GM18508 (cell line): ENCODE results near the gene SMCP.

Experiments
- ATAC-seq: cut with Tn5 transposase; IDR thresholded peaks from one replicate; pipeline ENCODE4 v1.9.1; 2021; ENCODE audit warnings: moderate number of reproducible peaks; ENCODE audit not compliant: insufficient read depth, unreplicated experiment

The SMCP gene

DNA sequence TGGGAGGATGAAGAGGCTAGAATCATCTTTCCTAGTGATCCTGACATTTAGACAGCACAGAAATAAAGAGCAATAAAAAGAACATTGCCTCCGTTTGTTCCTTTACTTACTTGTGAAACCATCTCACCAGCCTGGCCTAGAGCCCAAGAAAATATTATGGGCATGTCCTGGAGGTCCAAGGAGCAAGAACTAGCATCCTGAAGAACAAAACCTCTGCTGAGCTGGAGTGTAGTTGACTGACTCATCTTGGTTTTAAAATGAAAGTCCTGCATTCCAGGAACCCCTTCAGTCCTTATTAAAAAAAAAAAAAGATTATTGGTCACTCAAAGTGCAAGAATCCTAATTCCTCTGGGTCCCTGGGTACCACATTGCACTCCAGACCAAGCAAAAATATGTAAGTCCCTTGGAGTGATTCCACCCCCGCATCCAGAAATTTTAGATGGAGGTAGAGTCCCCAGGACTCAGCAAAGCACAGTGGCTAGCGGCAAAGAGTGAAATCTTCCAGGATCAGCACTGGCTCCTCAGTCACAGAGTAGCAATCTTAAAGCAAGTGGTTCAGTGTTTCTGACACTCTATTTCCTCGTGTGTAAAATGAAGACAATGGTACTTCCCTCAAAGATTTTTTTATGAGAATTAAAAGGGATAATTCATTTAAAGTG is 7.0 kb downstream of the SMCP start:
- no peak for ATAC-seq

DNA sequence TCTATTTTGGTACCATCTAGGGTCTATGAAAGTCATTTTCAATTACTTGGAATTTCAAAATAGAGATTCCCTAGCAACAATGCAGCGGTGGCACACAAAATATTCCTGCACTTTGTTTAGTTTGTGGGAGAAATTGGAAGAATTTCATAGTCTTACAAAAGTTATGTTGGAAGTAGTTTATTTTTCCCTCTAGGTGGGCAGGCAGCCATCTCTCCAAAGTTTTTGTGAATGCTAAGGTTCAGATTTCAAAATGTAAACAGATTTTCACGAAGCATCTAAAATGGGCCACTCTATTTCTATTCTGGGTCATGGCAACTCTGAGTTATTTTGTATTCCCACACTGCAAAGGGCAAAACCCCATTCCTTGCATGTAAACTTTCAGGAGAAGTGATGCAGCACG is 8.0 kb downstream of the SMCP start:
- no peak for ATAC-seq

DNA sequence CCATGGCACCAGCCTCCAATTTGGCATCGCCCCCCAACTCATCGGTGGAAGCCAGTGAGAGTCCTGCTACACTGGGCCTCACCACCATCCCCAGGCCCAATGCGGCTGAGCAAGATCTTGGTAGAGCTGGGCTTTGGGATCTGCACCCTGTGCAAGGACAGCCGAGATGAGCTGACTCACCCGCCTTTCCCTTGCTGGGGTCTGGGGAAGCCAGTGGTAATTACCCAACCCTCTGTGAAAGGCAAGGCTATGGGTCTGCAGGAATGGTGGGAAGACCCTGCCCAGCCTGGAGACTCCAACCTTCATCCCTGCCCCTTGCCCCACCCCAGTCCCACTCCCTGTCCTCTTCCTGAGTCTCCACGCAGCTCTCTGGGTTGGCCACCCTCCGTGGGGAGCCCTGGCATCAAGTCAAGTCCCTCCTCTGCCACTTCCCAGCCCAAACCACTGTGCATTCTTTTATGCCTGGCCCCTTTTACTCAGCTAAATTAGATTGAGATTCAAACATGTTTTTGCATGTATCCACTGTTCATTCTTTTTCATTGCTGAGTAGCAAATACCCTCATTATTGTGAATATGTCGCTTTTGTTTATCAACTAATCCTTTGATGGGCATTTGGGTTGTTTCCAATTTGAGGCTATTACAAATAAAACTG is 8.8 kb downstream of the SMCP start:
- ATAC-seq = no peak

DNA sequence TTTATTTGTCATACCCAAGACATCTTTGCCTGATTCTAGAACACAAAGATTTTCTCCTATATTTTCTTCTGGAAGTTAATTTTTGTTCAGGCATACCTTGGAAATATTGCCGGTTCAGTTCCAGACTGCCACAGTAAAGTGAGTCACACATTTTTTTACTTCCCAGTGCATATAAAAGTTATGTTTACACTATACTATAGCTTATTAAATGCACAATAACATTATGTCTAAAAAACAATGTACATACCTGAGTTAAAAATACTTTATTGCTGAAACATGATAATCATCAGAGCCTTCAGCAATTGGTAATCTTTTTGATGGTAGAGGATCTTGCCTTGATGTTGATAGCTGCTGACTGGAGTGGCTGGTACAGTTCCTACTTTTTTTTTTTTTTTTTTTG is 10.0 kb downstream of the SMCP start:
- ATAC-seq = no peak

DNA sequence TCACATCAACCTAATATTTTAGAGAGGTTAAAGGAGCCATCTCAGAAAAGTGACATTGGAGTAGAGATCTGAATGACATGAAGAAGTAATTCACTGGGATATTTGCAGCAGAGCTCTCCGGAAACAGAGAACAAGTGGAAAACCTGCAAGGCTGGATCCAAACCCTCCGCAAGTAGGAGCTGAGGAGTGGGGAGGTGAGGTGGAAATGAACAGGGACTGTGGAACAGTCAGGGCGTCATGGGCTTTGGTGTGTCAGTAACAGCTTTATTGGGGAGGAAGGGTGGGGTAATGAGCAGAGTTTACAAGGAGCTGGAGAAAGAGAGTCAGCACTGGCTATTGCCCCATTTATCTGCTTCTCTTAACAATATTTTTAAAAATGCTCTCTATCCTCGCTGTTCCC is 20.9 kb downstream of the SMCP start:
- ATAC-seq = no peak

DNA sequence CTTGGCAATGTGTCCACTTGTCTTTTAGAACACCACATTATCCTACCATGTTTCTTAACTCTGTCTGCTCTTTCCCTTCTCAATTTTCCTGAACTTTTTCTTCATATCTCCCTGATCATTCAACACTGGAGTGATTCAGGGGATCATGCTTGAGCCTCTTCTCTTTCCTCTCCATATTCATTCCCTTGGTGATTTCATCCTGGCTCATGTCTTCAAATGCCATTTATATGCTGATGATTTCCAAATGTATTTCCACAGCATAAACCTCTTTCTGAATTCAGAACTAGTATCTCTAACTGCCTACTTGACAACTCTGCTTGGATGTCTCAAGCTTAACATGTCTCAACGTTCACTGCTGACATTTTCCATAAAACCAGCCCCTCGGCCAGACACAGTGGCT is 21.8 kb downstream of the SMCP start:
- ATAC-seq = no peak

DNA sequence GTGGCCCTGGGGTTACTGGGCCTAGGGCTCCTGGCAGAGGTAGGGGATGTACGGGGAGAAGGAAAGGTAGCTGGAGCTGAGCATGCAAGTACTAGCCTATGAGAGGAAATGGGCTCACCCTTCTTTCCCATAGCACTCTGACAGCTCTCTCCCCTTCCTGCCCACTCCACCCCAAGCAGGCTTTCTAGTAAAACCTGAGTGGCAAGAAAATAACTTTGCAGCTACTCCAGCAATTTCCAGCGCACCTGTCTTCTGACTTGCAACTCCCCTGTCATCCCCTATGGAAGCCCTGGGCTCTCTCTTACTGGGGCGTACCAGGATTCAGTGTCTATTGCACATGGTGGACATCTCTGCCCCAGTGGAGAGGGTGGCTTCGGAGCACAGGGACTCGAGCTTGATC is 23.5 kb downstream of the SMCP start:
- no peak for ATAC-seq

DNA sequence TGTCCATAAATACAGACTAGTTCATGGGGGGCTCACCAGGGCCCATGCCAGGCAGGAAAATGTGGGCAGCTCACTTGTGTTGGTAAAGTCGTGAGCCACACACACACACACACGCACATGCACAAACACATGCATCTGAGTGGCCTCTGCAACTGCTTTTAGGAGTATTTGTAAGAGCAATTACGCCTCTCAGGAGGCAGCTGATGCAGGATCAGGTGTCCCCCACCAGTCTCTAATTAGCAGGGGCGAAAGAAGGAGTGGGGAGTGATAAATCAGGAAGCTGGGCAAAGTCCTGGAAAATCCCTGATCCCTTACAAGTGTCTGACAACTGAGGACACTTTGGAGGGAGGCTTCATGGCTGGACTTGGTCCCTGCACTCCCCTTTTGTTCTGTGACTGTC is 24.5 kb downstream of the SMCP start:
- ATAC-seq = no peak

DNA sequence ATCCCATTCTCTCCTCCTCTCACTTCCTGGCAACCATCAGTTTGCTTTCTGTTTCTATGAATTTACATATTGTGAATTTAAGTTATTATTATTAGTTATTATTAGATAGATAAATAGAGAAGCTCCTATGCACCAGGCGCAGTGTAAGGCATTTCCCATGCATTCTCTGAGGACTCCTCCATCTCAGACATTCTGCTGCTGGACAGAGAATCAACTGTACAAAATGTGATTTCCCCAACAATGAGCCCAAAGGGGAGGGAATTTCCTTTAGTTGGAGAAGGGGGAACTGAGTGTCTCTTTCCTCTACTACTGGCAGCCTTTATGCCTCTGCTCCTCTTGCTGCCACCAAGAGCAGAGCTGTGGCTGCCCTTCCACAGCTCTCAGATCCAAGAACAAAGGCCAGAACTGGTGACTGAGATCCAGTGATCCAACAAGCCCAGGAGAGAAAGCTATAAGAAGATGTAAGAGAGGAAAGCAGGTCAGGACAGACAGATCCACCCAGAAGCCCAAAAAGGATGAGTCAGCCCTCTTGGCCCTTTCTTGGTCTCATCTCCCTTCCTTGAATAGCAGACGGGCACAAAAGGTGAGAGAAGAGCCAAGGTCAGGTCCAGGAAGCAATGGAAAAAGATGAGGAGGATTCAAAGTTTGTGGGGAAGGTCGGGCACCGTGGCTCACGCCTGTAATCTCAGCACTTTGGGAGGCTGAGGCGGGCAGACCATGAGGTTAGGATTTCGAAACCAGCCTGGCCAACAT is 26.7 kb downstream of the SMCP start:
- no peak for ATAC-seq

DNA sequence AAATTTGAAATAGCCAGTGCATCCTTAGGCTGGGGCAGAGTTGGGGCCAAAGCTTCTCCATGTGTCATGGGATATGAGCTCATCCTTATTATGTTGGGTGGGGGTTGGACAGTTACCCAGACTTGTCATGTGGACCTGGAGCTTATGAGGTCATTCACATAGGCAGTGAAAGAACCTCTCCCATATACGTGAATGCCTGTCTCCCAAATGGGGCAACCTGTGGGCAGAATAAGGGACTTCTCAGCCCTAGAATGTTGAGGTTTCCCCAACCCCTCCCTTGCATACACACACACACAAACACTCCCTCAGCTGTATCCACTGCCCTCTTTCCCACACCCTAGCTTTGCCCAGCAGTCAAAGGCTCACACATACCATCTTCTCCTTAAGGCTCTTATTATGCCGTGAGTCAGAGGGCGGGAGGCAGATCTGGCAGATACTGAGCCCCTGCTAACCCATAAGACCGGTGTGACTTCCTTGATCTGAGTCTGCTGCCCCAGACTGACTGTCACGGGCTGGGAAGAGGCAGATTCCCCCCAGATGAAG is 28.0 kb downstream of the SMCP start:
- no peak for ATAC-seq

DNA sequence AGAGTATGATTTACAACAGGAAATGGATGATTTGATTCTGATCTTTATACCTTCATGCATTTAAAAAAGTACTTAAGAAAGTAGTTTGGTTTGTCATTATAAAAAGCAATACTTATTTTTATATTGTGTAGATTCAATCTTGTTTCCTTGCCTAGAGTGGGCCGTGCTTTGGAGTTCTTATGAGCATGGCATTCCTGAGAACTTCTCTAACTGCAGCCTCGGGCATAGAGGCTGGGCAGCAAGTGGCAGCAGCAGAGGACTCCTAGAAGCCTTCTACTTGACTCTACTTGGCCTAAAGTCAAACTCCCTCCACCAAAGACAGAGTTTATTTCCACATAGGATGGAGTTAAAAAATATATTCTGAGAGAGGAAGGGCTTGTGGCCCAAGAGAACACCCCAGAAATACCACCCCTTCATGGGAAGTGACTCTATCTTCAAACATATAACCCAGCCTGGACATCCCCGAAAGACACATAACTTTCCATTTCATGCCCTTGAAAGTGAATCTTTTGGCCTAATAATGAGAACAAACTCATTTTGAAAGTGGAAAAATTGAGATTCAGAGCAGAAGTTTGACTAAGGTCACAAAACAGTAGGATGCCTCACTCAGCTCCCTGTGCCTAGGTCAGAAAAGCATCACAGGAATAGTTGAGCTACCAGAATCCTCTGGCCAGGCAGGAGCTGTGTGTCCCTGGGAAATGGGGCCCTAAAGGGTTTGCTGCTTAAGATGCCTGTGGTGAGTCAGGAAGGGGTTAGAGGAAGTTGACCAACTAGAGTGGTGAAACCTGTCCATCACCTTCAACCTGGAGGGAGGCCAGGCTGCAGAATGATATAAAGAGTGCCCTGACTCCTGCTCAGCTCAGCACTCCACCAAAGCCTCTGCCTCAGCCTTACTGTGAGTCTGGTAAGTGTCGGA is 29.8 kb downstream of the SMCP start, which contains the start of gene IVL:
Gene IVL (plus strand): TSS at position 861 of the 916 bp plus-strand sequence. CDS start 1,252 bp downstream, outside the sequence.
- ATAC-seq = no peak

DNA sequence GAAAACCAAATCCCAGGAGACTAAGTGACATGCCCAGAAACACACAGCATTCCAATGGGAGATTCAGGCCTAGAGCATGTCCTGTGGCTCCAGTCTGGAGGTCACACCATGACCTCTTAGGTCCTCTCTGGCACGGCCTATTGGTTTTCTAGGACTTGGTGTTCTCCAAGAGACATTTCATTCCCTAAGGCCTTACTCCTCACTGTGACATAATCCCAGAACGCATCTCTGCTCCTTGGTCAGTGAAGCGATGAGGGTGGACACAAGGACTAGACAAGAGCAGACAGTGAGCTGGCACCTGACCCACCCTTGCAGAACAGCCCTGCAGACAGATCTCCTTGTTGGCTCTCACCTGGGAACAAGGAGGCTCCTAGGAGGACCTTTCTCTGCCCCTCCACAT is 31.1 kb downstream of the SMCP start:
- ATAC-seq = no peak

DNA sequence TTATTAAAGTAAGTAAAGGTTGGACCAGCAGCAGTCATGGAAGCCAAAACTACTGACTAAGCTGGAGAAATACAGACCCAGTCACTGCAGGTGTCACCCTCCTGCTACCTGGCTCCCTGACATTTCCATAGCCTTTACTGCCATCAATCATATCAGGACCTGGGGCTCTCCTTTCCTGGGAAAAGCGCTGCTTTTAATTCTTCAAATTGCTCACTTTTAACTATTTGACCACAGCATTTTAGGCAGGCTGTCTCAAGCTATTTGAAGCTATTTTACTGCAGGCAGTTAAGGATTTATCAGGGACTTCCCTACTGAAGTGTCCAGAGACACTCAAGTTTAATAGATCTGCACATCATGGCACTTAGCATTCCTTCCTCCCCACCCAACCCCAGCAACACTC is 34.3 kb downstream of the SMCP start:
- ATAC-seq = no peak

DNA sequence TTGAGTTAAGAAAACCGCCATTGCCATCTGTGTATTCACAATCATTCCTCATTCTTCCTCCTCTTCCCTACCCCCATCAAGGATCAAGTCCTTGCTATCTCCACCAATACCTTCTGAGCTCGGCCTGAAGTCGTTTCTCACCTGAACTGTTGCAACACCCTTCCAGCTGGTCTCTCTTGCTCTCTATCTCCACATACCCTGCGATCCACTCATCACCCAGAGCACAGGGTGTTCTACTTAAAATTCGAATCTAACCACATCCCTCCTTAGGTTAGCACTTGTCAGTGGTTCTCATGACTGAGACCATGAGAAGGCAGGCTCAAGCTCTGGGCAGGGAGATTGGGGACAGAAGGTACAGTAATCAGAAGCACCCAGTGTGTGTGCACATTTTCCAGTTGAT is 34.8 kb downstream of the SMCP start:
- no peak for ATAC-seq

DNA sequence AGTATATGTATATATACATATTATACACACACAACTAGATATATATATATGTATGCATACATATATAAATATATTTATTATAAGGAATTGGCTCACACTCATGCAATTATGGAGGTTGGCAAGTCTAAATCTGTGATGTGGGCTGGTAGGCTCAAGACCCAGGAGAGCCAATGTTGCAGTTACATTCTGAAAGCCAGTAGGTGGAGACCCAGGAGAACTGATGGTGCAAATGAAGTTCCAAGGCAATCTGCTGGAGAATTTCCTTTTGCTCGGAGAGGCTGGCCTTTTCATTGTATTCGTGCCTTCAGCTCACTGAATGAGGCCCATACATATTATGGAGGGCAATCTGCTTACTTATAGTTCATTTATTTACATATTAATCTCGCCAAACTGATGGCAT is 39.7 kb downstream of the SMCP start:
- no peak for ATAC-seq

DNA sequence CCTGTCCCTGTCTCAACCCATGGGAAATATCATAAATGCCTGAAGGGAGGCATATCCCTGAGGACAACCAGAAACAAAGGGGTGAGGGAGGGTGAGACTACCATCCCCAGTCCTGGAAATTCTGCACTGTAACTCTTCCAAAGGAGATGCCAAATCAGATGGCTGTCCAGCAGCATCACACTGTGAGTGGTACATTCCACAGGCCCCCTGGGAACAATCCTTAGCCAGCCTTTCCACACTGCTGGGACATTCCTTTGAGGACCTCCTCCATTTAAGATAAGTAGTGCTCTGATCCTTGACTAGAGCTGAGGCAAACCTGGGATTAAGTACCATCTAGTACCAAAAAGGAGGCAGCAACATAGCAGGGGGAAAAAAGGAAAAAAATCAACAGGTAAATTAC is 40.9 kb downstream of the SMCP start:
- ATAC-seq = no peak

DNA sequence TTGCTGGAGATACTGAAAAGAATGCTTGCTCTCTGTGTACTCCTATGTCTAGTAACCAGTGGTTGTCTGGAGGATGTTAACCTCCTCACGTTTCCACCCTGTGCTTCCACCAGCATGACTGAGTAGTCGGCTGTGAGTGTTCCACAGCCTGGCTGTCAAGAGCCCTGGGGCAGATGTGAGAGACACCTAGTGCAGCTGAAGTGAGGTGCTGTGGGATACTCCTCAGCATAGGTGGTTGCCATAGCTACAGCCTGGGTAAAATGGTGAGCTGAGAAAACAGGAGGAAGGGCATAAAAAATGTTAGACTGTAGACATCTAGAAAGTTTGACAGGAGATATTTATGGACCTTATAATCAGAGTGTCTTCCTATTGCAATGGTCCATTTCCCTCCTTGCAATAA is 46.1 kb downstream of the SMCP start:
- no peak for ATAC-seq

DNA sequence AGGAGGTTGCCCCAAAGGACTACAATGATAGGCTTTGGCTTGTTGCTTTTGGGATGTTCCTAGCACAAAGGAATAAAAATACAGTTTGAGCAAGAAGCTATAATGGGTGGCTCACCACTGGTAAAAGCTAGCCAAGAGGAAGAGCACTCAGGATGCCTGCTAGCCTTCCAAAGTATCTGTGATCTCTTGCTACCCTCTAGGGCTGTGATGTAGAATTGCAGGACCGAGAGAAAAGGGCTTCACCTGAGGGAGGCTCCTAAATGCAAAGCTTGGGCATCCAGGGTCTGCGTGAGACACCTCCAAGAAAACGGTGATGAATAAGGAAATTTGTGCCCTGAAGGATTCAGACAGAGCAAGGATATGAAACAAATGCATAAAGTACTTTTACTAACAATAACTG is 48.0 kb downstream of the SMCP start:
- no peak for ATAC-seq

DNA sequence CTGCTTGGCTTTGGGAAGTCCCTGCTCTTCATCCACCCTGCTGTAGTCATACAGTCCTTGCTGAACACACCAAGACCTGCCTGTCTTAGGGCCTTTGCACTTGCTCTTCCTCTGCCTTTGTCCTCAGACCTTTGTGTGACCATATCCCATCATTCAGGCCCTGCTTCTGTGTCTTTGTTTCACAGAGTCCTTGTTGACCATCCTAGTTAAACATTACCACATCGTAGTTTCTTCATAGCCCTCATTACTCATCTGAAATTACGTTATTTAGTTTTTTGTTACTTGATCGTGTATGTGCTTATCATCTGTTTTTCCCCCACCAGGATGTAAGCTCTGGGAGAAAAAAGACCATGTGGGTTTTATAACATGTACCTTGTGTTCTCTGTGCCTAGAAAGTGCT is 50.5 kb downstream of the SMCP start:
- no peak for ATAC-seq

DNA sequence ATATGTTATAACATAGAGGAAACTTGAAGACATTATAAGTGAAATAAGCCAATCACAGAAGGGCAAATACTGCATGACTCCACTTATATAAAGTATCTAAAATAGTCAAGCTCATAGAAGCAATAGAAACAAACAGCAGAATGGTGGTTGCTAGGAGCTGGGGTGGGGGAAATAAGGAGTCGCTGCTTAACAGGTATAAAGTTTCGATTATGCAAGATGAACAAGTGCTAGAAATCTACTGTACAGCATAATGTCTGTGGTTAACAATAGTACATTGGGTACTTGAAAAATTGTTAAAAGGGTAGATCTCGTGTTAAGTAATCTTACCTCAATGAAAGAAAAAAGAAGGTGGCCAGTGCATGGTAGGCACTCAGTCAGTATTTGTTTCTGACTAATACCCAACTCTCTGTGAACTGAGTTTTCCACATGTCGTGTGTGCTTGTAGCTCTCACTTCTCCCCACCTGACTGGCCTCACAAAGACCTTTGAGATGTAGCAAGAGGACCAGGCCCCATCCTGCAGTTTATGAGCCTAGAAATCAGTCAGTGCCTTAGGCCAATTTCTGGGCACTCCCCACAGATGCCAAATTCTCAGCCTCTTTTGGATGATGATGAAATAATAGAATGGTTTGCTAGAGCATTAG is 54.2 kb downstream of the SMCP start:
- ATAC-seq = no peak
